GM13977 (cell line): ENCODE measurements around the gene DYNLRB1.

ENCODE experiments used
- DNase-seq: peaks from one replicate; pipeline ENCODE4 v3.0.0; 2012; ENCODE audit warnings: low spot score
- in situ Hi-C: fragments of 300-500 bp; cut with MboI; formaldehyde crosslinking; loops from one replicate; pipeline ENCODE4 v1.12.0; 2022; ENCODE audit warnings: low sequenced_read_pairs, low pct_unique_long_range_greater_than_20kb, mixed read lengths, inconsistent platforms; ENCODE audit not compliant: unreplicated experiment
- TF ChIP-seq, protein P1 (sequence below): IDR thresholded peaks from 2 replicates; pipeline ENCODE4 v1.5.1; 2012; ENCODE audit warnings: mild to moderate bottlenecking, control low read depth; ENCODE audit not compliant: insufficient read depth; ENCODE audit errors: extremely low read depth, missing control alignments

The DYNLRB1 gene

DNA sequence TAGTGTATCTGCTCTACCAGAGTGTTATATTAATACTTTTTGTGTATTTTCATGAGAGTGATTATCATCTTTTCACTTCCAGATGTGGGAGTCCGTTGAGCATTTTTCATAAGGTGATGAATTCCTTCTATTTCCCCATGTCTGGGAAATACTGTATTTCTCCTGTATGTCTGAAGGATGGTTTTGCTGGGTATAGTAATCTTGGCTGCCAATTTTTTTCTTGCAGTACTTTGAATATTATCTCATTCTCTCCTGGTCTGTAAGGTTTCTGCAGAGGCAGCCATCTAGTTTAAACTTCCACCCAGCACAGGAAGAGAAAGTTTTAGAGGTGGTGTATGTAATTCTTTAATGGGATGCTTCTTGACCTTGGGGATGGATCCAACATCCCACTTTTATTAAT, 15.4 kb upstream of the DYNLRB1 start:
- no peak for DNase-seq
- TF ChIP-seq, protein P1, sequence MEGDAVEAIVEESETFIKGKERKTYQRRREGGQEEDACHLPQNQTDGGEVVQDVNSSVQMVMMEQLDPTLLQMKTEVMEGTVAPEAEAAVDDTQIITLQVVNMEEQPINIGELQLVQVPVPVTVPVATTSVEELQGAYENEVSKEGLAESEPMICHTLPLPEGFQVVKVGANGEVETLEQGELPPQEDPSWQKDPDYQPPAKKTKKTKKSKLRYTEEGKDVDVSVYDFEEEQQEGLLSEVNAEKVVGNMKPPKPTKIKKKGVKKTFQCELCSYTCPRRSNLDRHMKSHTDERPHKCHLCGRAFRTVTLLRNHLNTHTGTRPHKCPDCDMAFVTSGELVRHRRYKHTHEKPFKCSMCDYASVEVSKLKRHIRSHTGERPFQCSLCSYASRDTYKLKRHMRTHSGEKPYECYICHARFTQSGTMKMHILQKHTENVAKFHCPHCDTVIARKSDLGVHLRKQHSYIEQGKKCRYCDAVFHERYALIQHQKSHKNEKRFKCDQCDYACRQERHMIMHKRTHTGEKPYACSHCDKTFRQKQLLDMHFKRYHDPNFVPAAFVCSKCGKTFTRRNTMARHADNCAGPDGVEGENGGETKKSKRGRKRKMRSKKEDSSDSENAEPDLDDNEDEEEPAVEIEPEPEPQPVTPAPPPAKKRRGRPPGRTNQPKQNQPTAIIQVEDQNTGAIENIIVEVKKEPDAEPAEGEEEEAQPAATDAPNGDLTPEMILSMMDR: no peak
- in situ Hi-C loops: no loop called here

DNA sequence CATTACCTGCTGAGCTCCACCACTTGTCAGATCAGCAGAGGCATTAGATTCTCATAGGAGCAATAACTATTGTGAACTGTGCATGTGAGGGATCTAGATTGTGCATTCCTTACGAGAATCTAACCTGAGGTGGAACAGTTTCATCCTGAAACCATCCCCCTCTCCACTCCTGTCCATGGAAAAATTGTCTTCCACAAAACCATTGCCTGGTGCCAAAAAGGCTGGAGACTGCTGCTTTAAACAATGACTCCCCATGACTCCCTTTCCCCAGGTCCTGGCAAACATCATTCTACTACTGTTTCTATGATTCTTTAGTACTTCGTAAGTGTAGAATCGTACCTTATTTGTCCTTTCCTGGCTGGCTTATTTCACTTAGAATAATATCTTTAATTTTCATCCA, 9.7 kb upstream of the DYNLRB1 start:
- DNase-seq: no peak
- TF ChIP-seq, protein P1: no peak
- in situ Hi-C loops: no loop called here

DNA sequence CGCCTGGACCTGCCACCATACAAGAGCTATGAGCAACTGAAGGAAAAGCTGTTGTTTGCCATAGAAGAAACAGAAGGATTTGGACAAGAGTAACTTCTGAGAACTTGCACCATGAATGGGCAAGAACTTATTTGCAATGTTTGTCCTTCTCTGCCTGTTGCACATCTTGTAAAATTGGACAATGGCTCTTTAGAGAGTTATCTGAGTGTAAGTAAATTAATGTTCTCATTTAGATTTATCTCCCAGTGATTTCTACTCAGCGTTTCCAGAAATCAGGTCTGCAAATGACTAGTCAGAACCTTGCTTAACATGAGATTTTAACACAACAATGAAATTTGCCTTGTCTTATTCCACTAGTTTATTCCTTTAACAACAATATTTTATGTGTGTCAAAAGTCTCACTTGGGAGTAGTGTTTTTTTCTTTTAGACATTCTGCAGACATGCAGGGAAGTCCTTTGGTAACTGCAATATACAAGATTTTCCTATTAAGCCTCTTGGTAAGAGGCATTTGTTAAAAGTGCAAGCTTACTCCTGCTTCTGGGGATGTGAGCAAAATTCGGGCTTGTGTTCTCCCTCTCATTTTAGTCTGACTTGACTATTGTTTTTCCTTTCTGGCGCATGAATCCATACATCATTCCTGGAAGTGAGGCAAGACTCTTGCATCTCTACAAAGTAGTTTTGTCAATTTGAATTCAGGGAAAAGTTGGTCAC, 8.4 kb upstream of the DYNLRB1 start:
- in situ Hi-C loops: no loop called here
- DNase-seq: no peak
- TF ChIP-seq, protein P1: no peak

DNA sequence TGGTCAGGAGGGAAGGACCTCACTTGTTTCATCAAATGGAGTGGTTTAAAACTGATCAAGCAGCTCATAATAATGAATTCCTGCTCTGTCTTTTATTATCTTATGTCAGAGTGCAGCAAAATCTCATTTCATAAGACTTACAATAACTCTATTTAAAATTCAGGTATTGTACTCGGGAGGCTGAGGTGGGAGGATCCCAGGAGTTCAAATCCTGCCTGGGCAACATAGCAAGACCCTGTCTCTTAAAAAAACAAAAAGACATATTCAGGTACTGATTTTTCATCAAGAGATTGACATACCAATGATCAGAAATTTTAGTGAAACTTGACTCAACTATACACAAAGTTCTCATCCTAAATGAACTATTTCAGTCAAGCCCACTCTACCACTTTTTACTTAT, 5.6 kb upstream of the DYNLRB1 start:
- in situ Hi-C loops: loop anchor here (10.0 kb wide), 1 partner anchor 196 kb away; no protein-coding TSS in a partner anchor
- no peak for DNase-seq
- TF ChIP-seq, protein P1: no peak

DNA sequence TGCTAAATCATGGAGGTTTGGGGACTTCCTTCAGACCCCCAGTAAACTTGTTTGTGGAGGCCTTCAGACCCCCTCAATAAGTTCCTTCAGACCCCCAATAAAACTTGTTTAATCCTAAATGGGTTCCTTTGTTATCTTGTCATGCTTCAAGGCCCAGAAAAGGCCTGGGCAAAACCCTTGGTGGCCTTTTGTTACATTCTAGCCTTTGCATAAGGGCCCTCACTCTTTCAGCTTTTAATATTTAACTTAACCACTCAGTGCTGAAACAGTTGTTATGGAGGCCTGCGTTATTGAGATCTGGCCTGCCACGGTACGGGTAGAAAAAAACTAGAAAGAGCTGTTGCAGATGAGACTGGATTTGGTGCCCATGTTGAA, 4.3 kb upstream of the DYNLRB1 start:
- DNase-seq: no peak
- in situ Hi-C loops: loop anchor here (10.0 kb wide), 1 partner anchor 197 kb away; no protein-coding TSS in a partner anchor
- TF ChIP-seq, protein P1: no peak

DNA sequence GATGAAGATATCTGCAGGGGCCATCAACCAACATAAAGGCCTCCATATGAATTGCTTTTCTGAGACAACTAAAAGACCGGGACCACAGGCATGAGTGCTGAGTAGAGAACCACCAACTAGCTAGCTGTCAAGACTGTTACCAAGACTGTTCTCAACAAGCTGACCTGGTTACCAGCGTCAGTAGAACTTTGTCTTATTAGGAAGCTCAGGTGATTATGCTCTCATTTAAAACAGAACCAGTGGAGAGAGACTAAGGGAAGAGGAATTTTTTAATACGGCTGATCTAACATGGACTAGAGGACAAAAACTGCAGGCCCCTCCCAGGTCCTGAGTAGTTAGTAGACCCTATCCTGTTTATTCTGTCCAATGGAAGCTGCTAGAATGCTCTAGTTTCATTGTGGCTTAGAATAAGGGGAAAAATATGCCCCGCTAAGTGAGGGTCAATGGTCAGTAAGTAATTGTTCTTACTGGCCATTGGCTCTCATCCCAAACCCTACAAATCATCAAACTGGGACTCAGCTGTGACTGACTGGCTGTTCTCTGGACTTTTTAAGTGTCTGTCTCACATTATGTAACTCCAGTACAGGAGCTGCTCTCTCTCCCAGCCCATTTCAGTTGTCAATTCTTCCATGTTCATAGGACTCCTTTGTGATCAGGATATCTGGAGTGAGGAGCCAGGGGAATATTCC, 3.8 kb upstream of the DYNLRB1 start:
- no peak for DNase-seq
- TF ChIP-seq, protein P1: no peak
- in situ Hi-C loops: loop anchor here (10.0 kb wide), 1 partner anchor 198 kb away; no protein-coding TSS in a partner anchor
